GM19328 (cell line): ENCODE measurements around the gene AMY2B.
"Not testable (repeated sequence)": the region's sequence is repeated elsewhere in the genome, so short reads cannot be mapped to it uniquely, and the experiment has no call there.

ENCODE experiments used
- ATAC-seq: cut with Tn5 transposase; IDR thresholded peaks from one replicate; pipeline ENCODE4 v1.9.1; 2021; ENCODE audit warnings: mild to moderate bottlenecking, moderate library complexity; ENCODE audit not compliant: unreplicated experiment

AMY2B gene

DNA sequence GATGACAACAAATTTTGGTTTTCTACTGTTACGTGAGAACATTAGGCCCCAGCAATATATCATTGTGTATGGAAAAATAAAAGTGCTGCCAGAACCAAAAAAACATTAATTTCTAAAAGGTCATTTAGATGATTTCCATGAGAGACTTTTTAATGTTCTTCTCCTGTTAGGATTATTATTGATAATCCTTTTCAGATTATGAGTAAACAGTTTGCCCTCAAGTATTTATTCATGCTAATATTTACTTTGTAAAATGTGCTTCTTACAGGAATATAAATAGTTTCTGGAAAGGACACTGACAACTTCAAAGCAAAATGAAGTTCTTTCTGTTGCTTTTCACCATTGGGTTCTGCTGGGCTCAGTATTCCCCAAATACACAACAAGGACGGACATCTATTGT, at the start of gene AMY2B:
TSS of gene AMY2B (plus strand) at position 301 of the 400 bp plus-strand sequence. CDS start at position 315, 14 bp downstream.
- not testable (repeated sequence) for ATAC-seq

DNA sequence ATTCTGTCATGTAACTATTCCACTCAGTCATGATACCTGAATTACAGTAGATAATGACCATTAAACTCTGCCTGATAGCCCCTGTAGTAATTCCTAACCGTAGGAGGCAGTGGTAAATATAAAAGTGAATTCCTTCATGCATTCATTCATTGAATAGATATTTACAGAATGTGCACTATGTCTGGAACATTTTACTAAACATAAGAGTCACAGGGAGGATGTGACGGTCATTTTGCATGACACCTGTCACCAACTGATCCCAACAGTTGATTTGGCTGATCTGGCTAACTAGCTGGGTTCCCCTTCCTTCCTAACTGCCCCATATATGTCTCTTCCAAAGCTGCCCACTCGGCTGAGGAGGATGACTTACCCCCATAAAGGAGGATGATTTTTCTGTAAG, 48.0 kb upstream of the AMY2B start:
- ATAC-seq, result no peak

GRCh38 chr1:103525114-103525606, 46.2 kb upstream of the AMY2B start:
- peak; percentile 44 for ATAC-seq

- ATAC-seq, result peak; percentile 73
Measured at GRCh38 chr1:103525607-103526507, 45.5 kb upstream of the AMY2B start, which contains the start of gene RNPC3. TSS of gene RNPC3 (plus strand) at chr1:103525699. CDS start at chr1:103526071, 372 bp downstream.

GRCh38 chr1:103527331-103527730, 44.1 kb upstream of the AMY2B start:
- no peak for ATAC-seq

DNA sequence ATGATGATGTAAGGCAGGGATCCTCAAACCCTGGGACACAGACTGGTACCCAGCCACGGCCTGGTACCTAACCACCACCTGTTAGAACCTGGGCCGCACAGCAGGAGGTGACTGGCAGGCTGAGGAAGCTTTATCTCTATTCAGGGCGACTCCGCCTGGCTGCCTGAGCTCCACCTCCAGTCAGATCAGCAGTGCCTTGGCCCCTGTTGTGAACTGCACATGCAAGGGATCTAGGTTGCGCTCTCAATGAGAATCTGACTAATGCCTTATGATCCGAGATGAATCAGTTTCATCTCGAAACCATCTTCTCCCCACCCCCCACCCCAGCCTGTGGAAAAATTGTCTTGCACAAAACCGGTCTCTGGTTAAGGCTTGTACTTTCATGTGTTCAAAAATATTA, 41.6 kb upstream of the AMY2B start:
- no peak for ATAC-seq

DNA sequence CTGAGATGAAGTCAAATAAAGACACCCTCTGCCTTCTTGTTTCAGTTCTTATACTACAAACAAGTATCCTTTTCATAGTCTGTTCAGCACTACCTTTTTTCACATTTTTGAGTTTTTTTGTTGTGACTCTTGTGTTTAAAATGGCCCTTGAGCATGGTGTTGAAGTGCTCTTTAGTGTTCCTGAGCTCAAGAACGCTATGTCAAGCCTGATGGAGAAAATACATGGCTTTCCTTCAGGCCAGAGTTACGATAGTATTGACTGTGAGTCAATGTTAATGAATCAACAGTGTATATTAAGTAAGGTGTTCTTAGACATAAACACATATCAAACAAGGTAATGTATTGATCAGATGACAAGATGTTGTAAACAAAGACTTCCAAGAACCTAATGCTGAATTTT, 33.2 kb upstream of the AMY2B start:
- no peak for ATAC-seq

DNA sequence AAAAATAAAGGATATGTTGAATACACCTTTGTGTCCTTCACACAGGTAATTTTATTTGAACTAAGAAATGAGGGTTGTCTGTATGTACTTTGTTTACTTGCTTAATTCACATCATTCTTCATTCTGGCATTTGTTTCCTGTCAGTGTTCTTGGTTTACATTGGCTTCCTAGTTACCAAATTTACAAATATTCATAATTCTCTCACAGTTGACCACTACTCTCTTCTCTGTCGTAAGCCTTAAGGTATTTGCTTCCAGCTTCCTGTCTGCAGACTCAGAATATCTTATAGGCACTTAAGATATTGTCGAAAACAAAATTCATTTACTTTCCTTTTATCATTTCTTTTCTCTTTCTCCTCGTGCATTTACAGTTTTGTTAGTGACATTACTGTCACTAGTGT, 30.0 kb upstream of the AMY2B start:
- ATAC-seq, result no peak

- no peak for ATAC-seq
Measured at GRCh38 chr1:103546496-103546895, 24.9 kb upstream of the AMY2B start.

GRCh38 chr1:103547840-103548239, 23.5 kb upstream of the AMY2B start:
- ATAC-seq, result no peak

DNA sequence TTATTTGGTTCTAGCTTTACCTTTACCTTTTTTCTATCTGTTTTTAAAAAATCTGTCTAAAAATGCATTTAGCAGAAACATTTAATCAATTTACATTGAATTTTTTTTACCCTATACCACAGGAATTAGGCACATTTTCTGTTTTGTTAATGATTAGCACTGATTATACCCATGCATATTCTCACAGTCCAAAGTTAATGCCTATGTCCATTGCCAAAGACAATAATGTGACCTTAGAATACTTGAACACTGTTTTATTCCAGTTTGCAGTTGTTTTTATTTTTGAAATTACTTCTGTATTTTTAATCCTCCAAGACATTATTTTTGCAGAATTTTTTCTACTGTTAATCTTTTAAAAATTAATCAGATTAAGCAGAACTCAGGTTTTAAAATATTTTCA, 11.0 kb upstream of the AMY2B start:
- ATAC-seq, result no peak

DNA sequence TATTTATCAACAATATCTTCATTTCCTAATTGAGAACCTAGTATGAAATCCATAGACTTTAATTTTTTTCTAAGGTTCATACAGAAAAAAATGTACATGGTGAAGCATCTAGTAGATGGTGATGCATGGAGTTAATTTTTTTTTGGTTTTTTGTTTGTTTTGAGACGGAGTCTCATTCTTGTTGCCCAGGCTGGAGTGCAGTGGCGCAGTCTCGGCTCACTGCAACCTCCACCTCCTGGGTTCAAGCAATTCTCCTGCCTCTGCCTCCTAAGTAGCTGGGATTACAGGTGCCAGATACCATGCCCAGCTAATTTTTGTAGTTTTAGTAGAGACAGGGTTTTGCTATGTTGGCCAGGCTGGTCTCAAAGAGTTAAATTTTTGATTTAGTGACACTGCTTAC, 10.3 kb upstream of the AMY2B start:
- not testable (repeated sequence) for ATAC-seq

DNA sequence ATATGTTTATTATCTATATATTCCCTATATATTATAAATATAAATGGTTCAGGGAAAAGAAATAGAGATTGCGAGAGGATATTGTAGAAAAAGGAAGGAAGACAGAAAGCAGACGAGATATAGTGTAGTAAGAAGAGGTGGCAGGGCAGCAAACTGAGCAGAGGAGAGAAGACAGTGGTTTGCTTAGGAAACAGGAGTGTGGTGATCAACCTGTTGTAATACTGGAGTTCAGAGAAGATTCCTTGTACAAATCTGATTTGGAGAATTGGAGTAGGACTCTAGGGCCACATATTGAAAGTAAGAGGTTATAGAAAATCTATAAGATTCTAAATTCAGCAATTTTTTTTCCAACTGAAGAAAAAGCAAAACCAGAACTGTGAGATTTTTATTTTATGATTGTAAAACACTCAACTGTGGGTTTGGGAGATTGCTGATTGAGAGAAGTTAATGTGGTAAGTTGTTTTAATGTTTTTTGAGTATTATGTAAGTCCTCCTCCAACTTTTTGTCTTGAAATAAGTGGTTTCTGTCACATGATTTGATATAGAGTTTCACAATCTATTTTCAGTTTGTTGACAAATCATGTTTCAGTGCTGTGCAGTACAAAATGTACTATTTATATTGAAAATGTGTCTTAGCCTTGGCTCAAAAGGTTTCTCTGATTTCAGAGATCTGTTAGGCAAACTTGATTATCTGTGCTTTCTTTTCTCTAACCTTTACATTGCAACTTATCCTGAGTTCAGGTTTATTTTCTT, 9.6 kb upstream of the AMY2B start:
- peak; percentile 81 for ATAC-seq

- no peak for ATAC-seq
Measured at GRCh38 chr1:103563056-103563455, 8.3 kb upstream of the AMY2B start.

DNA sequence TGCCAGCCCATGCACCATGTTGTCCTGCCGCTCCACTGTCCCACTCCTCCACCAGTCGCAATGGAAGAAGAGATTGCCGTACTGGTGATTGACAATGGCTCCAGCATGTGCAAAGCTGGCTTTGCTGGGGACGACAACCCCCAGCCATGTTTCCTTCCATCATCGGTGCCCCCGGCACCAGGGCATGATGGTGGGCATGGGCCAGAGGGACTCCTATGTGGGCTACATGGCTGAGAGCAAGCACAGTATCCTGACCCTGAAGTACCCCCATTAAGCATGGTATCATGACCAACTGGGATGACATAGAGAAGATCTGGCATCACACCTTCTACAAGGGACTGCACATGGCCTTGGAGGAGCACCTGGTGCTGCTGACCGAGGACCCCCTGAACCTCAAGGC, 1.9 kb upstream of the AMY2B start:
- ATAC-seq, result no peak

- no peak for ATAC-seq
Measured at GRCh38 chr1:103576065-103576464, 4.7 kb downstream of the AMY2B start.

GRCh38 chr1:103576784-103577183, 5.4 kb downstream of the AMY2B start:
- ATAC-seq, result not testable (repeated sequence)

- ATAC-seq, result no peak
Measured at GRCh38 chr1:103582464-103582863, 11.1 kb downstream of the AMY2B start.

DNA sequence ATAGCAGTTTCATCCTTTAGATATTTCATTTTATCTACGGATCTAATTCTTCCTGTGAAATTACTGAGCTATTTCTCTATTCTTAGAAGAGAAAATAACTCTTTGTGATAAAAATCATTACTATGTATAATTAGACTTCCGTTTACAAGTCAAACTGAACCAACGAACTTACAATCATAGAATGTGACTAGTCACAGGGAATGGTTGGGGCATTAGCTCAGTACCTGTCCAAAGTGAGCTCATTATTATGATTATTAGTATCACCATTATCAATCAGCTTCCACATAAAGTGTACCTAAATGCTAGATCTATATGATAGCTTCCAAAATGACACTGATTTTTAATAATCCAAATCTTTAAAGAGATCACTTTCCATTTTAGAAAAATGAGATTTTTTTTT, 12.5 kb downstream of the AMY2B start:
- no peak for ATAC-seq

- ATAC-seq, result no peak
Measured at GRCh38 chr1:103584537-103584936, 13.1 kb downstream of the AMY2B start.

DNA sequence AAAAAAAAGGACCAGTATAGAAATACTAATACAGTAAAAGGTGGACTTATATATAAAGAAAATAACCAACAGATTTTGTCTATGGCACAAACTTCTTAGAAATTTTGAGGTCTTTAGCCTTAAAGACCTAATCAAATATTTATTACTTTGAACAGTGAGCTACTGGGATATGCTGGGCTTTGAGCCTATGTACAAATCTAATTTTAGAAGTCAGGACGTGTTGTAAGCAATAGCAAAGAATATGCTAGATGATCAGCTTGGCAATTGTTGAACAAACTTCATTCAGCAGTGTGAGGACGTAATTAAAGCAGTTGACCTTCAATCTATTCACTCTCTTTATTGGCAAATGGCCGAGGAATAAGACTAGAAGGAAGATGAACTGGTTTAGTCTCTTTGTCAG, 31.4 kb downstream of the AMY2B start:
- not testable (repeated sequence) for ATAC-seq

- no peak for ATAC-seq
Measured at GRCh38 chr1:103616362-103616761, 45.0 kb downstream of the AMY2B start.
